Amniotic epithelial cell (primary cell): ENCODE results near the gene PPP1R13B.

Source experiments
- DNase-seq: peaks from one replicate; pipeline ENCODE4 v3.0.0-alpha.2; 2010; ENCODE audit warnings: low read depth

Gene PPP1R13B

GRCh38 chr14:103744621-103745395 is 102.6 kb downstream of the PPP1R13B start:
- no peak for DNase-seq

GRCh38 chr14:103743691-103744090 is 103.7 kb downstream of the PPP1R13B start:
- DNase-seq: no peak

- no peak for DNase-seq
Measured at GRCh38 chr14:103742499-103743255, 104.7 kb downstream of the PPP1R13B start.

GRCh38 chr14:103741876-103742275 is 105.5 kb downstream of the PPP1R13B start:
- DNase-seq: no peak

- DNase-seq: peak; percentile 61
Measured at GRCh38 chr14:103740991-103741689, 106.2 kb downstream of the PPP1R13B start.

GRCh38 chr14:103739793-103740501 is 107.4 kb downstream of the PPP1R13B start:
- DNase-seq: no peak

GRCh38 chr14:103739466-103739792 is 107.9 kb downstream of the PPP1R13B start:
- no peak for DNase-seq

GRCh38 chr14:103738701-103739451 is 108.5 kb downstream of the PPP1R13B start:
- DNase-seq: no peak

GRCh38 chr14:103738166-103738565 is 109.2 kb downstream of the PPP1R13B start:
- no peak for DNase-seq

- no peak for DNase-seq
Measured at GRCh38 chr14:103737432-103738045, 109.8 kb downstream of the PPP1R13B start.

- DNase-seq: no peak
Measured at GRCh38 chr14:103736546-103737431, 110.6 kb downstream of the PPP1R13B start.

GRCh38 chr14:103735815-103736545 is 111.4 kb downstream of the PPP1R13B start:
- no peak for DNase-seq

GRCh38 chr14:103735439-103735814 is 111.9 kb downstream of the PPP1R13B start:
- DNase-seq: no peak

GRCh38 chr14:103735022-103735421 is 112.4 kb downstream of the PPP1R13B start:
- no peak for DNase-seq

GRCh38 chr14:103734081-103734888 is 113.1 kb downstream of the PPP1R13B start:
- no peak for DNase-seq

- peak; percentile 59 for DNase-seq
Measured at GRCh38 chr14:103733651-103734050, 113.7 kb downstream of the PPP1R13B start.

GRCh38 chr14:103732868-103733620 is 114.3 kb downstream of the PPP1R13B start:
- DNase-seq: peak; percentile 46
